Bladder microvascular endothelial cell (primary cell): ENCODE results near the gene SERPINC1. TPM values are rescaled to one million over a fixed set of nuclear protein-coding genes. Genes with fewer than 3 reads are reported as not detected.

Experiments used
- total RNA-seq: library from RNA; depleted of rRNA; stranded (reverse); fragments of >200 nt; gene quantifications from 2 replicates; pipeline ENCODE4 v1.2.3, GENCODE V29; 2014

Gene SERPINC1
- not detected in 2 replicates for total RNA-seq

DNA sequence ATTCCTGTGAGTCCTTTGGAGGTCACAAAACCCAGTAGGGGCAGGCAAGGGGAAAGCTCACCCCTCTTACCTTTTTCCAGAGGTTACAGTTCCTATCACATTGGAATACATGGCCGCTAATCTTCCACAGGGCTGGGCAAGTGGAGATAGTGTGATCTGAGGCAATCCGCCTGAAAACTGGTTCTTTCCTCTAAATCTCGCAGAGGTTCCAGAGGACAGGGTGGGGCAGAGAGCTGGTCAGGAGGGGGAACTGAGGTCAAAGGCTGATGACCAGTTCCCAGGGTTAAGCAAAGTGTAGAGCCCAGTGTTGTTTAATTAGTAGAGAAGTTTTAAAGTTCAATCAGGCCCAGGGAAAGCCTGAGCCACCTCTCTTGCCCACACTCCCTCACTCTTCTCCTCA, at the start of gene SERPINC1:
SERPINC1 (minus strand) TSS at position 179 of the 400 bp plus-strand sequence; CDS start at position 111, 68 bp downstream.

DNA sequence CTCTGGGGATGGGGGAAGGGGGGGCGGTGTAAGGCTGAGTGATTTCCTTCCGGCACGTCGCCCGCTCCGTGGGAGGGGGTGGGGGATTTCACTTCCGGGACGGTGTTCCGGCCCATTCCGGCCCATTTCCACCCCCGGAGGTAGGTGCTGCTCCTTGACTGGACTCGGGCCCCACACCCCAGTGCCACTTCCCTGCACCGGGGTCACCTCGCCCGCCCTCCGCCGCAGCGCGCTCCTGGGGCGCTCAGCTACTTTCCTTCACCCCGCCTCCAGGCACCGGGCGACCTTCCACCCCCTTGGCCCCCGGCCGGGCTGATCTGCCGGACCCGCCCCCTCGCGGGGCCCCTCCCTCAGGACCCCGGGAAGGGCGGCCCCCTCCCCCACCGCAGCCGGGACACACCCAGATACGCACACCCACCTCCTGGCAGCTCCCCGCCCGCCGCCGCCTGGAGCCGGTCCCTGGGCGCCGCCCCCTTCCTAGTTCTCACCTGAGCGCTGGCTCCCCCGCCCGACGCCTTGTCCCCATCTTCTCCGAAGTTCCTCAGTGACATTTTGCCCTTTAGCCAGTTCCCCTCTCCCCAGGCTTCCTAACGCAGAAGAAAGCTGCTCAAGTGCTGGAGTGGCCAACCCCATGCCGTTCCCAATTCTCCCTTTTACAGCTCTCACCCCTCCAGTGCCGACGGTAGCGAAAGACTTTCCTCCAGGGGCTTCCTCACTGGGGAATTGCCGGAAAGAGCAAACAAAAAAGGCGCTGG, 48.7 kb downstream of the SERPINC1 start, which contains the start of gene ZBTB37:
ZBTB37 (plus strand) TSS at position 115 of the 755 bp plus-strand sequence. CDS start 1,846 bp downstream, outside the sequence.

DNA sequence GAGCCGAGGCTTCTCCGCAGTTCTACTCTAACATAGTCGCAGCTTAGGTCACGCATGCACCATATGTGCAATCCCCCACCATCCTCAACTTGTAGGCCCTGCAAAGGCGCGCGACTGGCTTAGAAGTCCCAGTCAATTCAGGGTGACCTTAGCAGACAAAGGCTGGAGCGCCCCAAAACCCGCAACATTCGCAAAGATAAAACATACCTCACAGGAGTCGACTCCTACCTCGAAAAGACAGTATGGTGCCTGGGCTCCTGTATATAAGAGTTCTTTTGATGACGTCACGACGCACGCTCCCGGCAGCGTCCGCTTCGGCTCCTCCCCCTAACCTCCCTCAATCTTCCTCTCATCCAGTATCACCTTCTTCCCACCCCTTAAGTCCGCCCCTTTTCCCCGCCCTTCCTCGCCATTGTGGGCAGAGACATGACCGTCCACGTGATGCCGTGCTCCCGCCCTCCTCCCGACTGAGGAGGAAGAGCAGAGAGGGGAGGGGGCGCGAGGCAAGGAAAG, 49.3 kb downstream of the SERPINC1 start, which contains the start of gene GAS5:
GAS5 (minus strand) TSS at position 237 of the 513 bp plus-strand sequence.

Other genes with a start within 250 kb of the SERPINC1 start
- 0.13 TPM in 1 of 2 replicates, not detected in the other for gene ANKRD45, start 247.5 kb downstream of the SERPINC1 start, total RNA-seq
- 24.3 and 46.7 TPM in 2 replicates for gene KLHL20, start 202.3 kb downstream of the SERPINC1 start, total RNA-seq
- 15.1 and 16.4 TPM in 2 replicates for gene DARS2, start 92.7 kb downstream of the SERPINC1 start, total RNA-seq
- gene CENPL, start 92.4 kb downstream of the SERPINC1 start, total RNA-seq, result 10.3 and 15.2 TPM in 2 replicates
- 268 and 287 TPM in 2 replicates for gene GAS5, start 49.3 kb downstream of the SERPINC1 start, total RNA-seq
- gene ZBTB37, start 48.9 kb downstream of the SERPINC1 start, total RNA-seq, result 2.3 and 6.2 TPM in 2 replicates
- 11.7 and 32.7 TPM in 2 replicates for gene RC3H1, start 105.0 kb upstream of the SERPINC1 start, total RNA-seq
- gene RABGAP1L, start 242.2 kb upstream of the SERPINC1 start, total RNA-seq, result 17.3 and 38.7 TPM in 2 replicates